ENCODE data around the gene KCNT1.

Gene KCNT1

DNA sequence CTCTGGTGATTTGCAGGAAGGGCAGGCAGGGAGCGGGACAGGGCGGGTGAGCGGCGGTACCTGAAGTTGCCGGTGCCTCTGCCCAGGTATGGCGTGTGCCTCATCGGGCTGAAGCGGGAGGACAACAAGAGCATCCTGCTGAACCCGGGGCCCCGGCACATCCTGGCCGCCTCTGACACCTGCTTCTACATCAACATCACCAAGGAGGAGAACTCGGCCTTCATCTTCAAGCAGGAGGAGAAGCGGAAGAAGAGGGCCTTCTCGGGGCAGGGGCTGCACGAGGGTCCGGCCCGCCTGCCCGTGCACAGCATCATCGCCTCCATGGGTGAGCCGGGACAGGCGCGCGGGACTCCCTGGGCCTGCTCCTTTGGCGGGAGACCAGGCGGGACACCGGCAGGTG lies 68.8 kb downstream of the KCNT1 start:
- no peaks in the 10 kb centered on the region for H3K9me3 ChIP-seq (ENCODE audit: insufficient read depth, low read length)
- no peak overlapping the region for H2AFZ ChIP-seq (ENCODE audit: low read depth, low read length)
- H4K20me1 ChIP-seq (ENCODE audit: insufficient read depth, low read length), result no peaks in the 10 kb centered on the region
- H3K4me2 ChIP-seq (ENCODE audit: low read length), result no peak overlapping the region
- no peak overlapping the region for H3K4me3 ChIP-seq (ENCODE audit: low read length)
- no peaks in the 10 kb centered on the region for H3K79me2 ChIP-seq (ENCODE audit: low read length)
- no peaks in the 10 kb centered on the region for H3K4me1 ChIP-seq (ENCODE audit: low read length)
- H3K9ac ChIP-seq (ENCODE audit: low read length), result no peak overlapping the region
- H3K27me3 ChIP-seq (ENCODE audit: low read depth, low read length), result no peaks in the 10 kb centered on the region
- no peaks in the 10 kb centered on the region for H3K36me3 ChIP-seq (replicated peaks; ENCODE audit: low read depth, low read length)
- H3K27ac ChIP-seq (ENCODE audit: low read length), result no peak overlapping the region
- TF ChIP-seq, protein P1, sequence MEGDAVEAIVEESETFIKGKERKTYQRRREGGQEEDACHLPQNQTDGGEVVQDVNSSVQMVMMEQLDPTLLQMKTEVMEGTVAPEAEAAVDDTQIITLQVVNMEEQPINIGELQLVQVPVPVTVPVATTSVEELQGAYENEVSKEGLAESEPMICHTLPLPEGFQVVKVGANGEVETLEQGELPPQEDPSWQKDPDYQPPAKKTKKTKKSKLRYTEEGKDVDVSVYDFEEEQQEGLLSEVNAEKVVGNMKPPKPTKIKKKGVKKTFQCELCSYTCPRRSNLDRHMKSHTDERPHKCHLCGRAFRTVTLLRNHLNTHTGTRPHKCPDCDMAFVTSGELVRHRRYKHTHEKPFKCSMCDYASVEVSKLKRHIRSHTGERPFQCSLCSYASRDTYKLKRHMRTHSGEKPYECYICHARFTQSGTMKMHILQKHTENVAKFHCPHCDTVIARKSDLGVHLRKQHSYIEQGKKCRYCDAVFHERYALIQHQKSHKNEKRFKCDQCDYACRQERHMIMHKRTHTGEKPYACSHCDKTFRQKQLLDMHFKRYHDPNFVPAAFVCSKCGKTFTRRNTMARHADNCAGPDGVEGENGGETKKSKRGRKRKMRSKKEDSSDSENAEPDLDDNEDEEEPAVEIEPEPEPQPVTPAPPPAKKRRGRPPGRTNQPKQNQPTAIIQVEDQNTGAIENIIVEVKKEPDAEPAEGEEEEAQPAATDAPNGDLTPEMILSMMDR (IDR thresholded peaks at IDR 0.05; ENCODE audit: low read depth, low read length), result no peak
- no peak for TF ChIP-seq EZH2phosphoT487 (IDR thresholded peaks at IDR 0.05; ENCODE audit: low read depth)

DNA sequence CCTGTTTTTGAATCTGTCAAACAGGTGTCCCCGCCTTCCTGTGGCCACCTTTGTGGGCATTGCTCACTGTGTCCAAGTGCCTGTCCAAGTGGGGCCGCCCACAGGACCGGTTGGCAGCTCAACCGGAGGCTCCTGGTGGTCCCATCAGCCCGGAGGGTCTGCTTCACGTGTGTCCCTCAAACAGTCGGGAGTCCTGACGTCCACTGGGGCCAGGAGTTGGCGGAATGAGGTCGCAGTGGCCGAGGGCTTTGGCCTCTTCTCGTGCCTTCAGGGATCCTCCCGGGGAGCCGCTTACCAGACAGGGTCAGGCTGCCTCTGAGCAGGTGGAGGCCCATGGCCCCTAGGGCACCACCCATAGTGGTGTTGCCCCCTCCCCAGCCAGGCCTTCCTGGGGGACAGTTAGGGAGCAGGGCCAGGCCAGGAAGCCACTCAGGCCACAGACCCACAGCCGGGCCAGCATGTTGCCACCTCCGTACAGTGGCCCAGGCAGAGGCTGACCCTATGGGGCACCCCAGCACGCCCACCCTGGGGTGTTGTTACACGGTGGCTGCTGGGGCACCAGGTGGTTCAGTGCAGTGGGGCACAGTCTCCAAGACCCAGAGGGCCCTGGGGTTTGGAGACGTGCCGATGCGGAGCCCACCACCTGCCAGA lies 69.5 kb downstream of the KCNT1 start:
- Histone ChIP-seq H3K9ac (ENCODE audit: low read length) (no peak overlapping the region), H3K4me1 (ENCODE audit: low read length) (no peaks in the 10 kb centered on the region), H3K9me3 (ENCODE audit: insufficient read depth, low read length) (no peaks in the 10 kb centered on the region), H3K27ac (ENCODE audit: low read length) (no peak overlapping the region), H3K79me2 (ENCODE audit: low read length) (no peaks in the 10 kb centered on the region), H3K4me3 (ENCODE audit: low read length) (no peak overlapping the region), H3K36me3 (replicated peaks; ENCODE audit: low read depth, low read length) (no peaks in the 10 kb centered on the region), H2AFZ (ENCODE audit: low read depth, low read length) (no peak overlapping the region), H3K4me2 (ENCODE audit: low read length) (no peak overlapping the region), H4K20me1 (ENCODE audit: insufficient read depth, low read length) (no peaks in the 10 kb centered on the region), H3K27me3 (ENCODE audit: low read depth, low read length) (no peaks in the 10 kb centered on the region)
- TF ChIP-seq EZH2phosphoT487 (IDR thresholded peaks at IDR 0.05; ENCODE audit: low read depth), result no peak
- TF ChIP-seq, protein P1 (IDR thresholded peaks at IDR 0.05; ENCODE audit: low read depth, low read length), result no peak

DNA sequence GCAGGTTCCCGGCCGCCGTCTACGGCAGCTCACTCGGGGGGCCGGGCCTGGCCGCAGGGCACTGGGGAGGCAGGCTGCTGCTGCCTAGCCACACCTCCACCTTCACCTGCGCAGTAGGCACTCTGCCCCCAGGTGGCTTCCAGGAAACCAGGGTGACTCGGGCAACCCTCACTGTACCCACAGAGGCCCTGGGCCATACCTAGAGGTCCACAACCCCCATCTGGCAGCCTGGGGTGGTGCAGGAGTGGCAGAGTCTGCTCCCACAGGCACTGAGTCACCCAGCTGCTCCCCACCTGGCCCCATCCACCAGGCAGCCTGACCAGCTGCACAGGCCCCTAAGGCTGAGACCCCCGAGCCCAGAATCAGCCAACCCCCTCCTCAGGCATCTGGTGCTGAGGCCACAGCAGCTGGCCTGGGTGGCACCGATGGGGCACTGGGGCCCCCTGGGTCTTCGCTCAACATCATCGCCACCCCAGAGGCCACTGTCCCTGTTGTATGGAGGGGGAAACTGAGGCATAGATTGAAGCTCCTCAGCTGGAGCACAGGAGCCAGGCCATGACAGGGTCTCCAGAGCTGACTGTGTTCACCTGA lies 70.2 kb downstream of the KCNT1 start:
- Histone ChIP-seq H3K36me3 (replicated peaks; ENCODE audit: low read depth, low read length) (no peaks in the 10 kb centered on the region), H3K9me3 (ENCODE audit: insufficient read depth, low read length) (no peaks in the 10 kb centered on the region), H3K27me3 (ENCODE audit: low read depth, low read length) (no peaks in the 10 kb centered on the region), H3K9ac (ENCODE audit: low read length) (no peak overlapping the region), H3K4me2 (ENCODE audit: low read length) (no peak overlapping the region), H3K27ac (ENCODE audit: low read length) (no peak overlapping the region), H3K4me3 (ENCODE audit: low read length) (no peak overlapping the region), H2AFZ (ENCODE audit: low read depth, low read length) (no peak overlapping the region), H4K20me1 (ENCODE audit: insufficient read depth, low read length) (no peaks in the 10 kb centered on the region), H3K79me2 (ENCODE audit: low read length) (no peaks in the 10 kb centered on the region), H3K4me1 (ENCODE audit: low read length) (no peaks in the 10 kb centered on the region)
- no peak for TF ChIP-seq EZH2phosphoT487 (IDR thresholded peaks at IDR 0.05; ENCODE audit: low read depth)
- TF ChIP-seq, protein P1 (IDR thresholded peaks at IDR 0.05; ENCODE audit: low read depth, low read length), result no peak

DNA sequence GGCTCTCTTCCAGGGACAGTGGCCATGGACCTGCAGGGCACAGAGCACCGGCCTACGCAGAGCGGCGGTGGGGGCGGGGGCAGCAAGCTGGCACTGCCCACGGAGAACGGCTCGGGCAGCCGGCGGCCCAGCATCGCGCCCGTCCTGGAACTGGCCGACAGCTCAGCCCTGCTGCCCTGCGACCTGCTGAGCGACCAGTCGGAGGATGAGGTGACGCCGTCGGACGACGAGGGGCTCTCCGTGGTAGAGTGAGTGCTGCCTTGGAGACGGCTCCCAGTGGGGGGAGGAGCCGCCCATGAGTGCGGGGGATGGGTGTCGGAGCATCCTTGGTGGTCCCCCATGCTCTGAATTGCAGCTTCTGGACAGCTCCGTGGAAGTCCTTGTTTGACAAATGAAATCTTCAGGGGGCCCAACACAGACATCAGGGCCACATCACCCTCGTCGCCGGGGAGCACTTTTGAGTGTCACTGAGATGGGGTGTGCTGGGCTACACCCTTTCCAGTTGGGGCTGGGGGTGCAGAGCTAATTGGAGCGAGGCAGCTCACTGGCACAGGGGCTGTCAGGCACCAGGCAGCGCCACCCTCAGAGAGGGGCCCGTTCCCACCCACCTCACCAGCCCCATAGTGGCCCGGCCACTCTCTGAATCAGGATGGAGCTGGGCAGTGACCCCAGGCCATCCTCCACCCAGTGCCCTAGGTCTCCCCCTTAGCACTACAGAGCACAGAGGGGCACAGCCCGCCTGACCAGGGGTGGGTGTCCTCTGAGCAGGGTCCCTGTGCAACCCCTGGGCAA lies 70.9 kb downstream of the KCNT1 start:
- TF ChIP-seq, protein P1 (IDR thresholded peaks at IDR 0.05; ENCODE audit: low read depth, low read length), result no peak
- no peak for TF ChIP-seq EZH2phosphoT487 (IDR thresholded peaks at IDR 0.05; ENCODE audit: low read depth)
- Histone ChIP-seq H3K36me3 (replicated peaks; ENCODE audit: low read depth, low read length) (no peaks in the 10 kb centered on the region), H3K27me3 (ENCODE audit: low read depth, low read length) (no peaks in the 10 kb centered on the region)

More for the DNA sequence above, 70.9 kb downstream of the KCNT1 start:
- Histone ChIP-seq H3K9ac (ENCODE audit: low read length) (no peak overlapping the region), H3K27ac (ENCODE audit: low read length) (no peak overlapping the region), H3K79me2 (ENCODE audit: low read length) (no peaks in the 10 kb centered on the region), H4K20me1 (ENCODE audit: insufficient read depth, low read length) (no peaks in the 10 kb centered on the region), H3K4me1 (ENCODE audit: low read length) (no peaks in the 10 kb centered on the region), H3K4me2 (ENCODE audit: low read length) (no peak overlapping the region), H3K9me3 (ENCODE audit: insufficient read depth, low read length) (no peaks in the 10 kb centered on the region), H2AFZ (ENCODE audit: low read depth, low read length) (no peak overlapping the region), H3K4me3 (ENCODE audit: low read length) (no peak overlapping the region)

Measured in OCI-LY3 (cell line).